NCI-H128 (cell line): Measurements from ENCODE around the gene ITPR1.

Experiments
- DNase-seq: peaks from one replicate; lab custom pipeline; 2025; ENCODE audit not compliant: unreplicated experiment; lab: John Stamatoyannopoulos, UW

ITPR1 gene

GRCh38 chr3:4529876-4530588 is 36.9 kb downstream of the ITPR1 start:
- no peak for DNase-seq

- no peak for DNase-seq
Observed at GRCh38 chr3:4531478-4532025, 38.4 kb downstream of the ITPR1 start.

GRCh38 chr3:4532535-4533112 is 39.5 kb downstream of the ITPR1 start:
- DNase-seq = no peak

GRCh38 chr3:4533489-4534443 is 40.6 kb downstream of the ITPR1 start:
- no peak for DNase-seq

GRCh38 chr3:4534906-4535305 is 41.8 kb downstream of the ITPR1 start:
- no peak for DNase-seq

- DNase-seq = no peak
Observed at GRCh38 chr3:4536260-4536659, 43.1 kb downstream of the ITPR1 start.

- DNase-seq = no peak
Observed at GRCh38 chr3:4540267-4540666, 47.1 kb downstream of the ITPR1 start.

GRCh38 chr3:4543110-4543509 is 50.0 kb downstream of the ITPR1 start:
- DNase-seq = no peak

- no peak for DNase-seq
Observed at GRCh38 chr3:4546346-4547178, 53.4 kb downstream of the ITPR1 start.

- DNase-seq = no peak
Observed at GRCh38 chr3:4547799-4548198, 54.7 kb downstream of the ITPR1 start.

- DNase-seq = no peak
Observed at GRCh38 chr3:4548356-4548755, 55.2 kb downstream of the ITPR1 start.

GRCh38 chr3:4548780-4549179 is 55.6 kb downstream of the ITPR1 start:
- DNase-seq = no peak

GRCh38 chr3:4549896-4550295 is 56.7 kb downstream of the ITPR1 start:
- DNase-seq = no peak

GRCh38 chr3:4551051-4551711 is 58.0 kb downstream of the ITPR1 start:
- DNase-seq = no peak

- no peak for DNase-seq
Observed at GRCh38 chr3:4551794-4552442, 58.8 kb downstream of the ITPR1 start.

- no peak for DNase-seq
Observed at GRCh38 chr3:4552811-4553210, 59.7 kb downstream of the ITPR1 start.

GRCh38 chr3:4561661-4562060 is 68.5 kb downstream of the ITPR1 start:
- no peak for DNase-seq

- no peak for DNase-seq
Observed at GRCh38 chr3:4562595-4562994, 69.4 kb downstream of the ITPR1 start.

GRCh38 chr3:4564270-4564669 is 71.1 kb downstream of the ITPR1 start:
- DNase-seq = no peak
